ENCODE measurements around the gene RAB5IF. TPM values are rescaled to one million over a fixed set of nuclear protein-coding genes. Genes with fewer than 3 reads are reported as not detected.

The RAB5IF gene
- 15.9 and 18.4 TPM in 2 replicates for total RNA-seq (2013; cell fraction: nucleolus; rRNA removed)
- total RNA-seq (2014; rRNA removed) (85.3 and 94.7 TPM in 2 replicates), total RNA-seq (2014; rRNA removed; fragmentation: Illumina TruSeq; extraction: Trizol) (79.8 and 82.5 TPM in 2 replicates), total RNA-seq (2021) (94.4 and 98.8 TPM in 2 replicates), polyA plus RNA-seq (2011; rRNA removed) (140 and 147 TPM in 2 replicates), polyA plus RNA-seq (2014; fragmentation: Illumina TruSeq; extraction: Trizol) (83.1 and 88.7 TPM in 2 replicates), polyA plus RNA-seq (2014; fragmentation: Nextera tagmentation; extraction: Ambion mirVana) (10 to 100 TPM; 19.4 to 62.9 TPM), polyA plus RNA-seq (2014; rRNA removed) (114 and 119 TPM in 2 replicates), polyA plus RNA-seq (2016; fragmentation: Nextera tagmentation; extraction: Ambion mirVana) (100 to 1,000 TPM; 243 to 246 TPM), polyA minus RNA-seq (2011; rRNA and poly(A)+ RNA removed) (41.8 and 45.5 TPM in 2 replicates), Bru-seq, nascent RNA (percentile 82 among the genes with signal in this experiment), BruChase-seq, experiment 1, labeled RNA remaining after a 6-hour chase (percentile 97 among the genes with signal in this experiment), BruChase-seq, experiment 2, labeled RNA remaining after a 2-hour chase (percentile 96 among the genes with signal in this experiment)
- 94.3 TPM for polyA plus RNA-seq (2011; ENCODE audit: low read depth)
- polyA plus RNA-seq (2011; cell fraction: cytosol; rRNA removed): 117 and 123 TPM in 2 replicates
- 63.1 and 68.7 TPM in 2 replicates for polyA plus RNA-seq (2011; cell fraction: nucleus; rRNA removed)
- 53.8 and 69.0 TPM in 2 replicates for polyA plus RNA-seq (2012)
- polyA minus RNA-seq (2011; cell fraction: cytosol; rRNA and poly(A)+ RNA removed): 20.6 and 25.0 TPM in 2 replicates
- 10.2 and 15.5 TPM in 2 replicates for polyA minus RNA-seq (2011; cell fraction: nucleus; rRNA and poly(A)+ RNA removed)
- long read RNA-seq, experiment 1, transcript RAB5IF-202 (4 exons, 1,114 nt): major isoform, 101 of 120 reads
- long read RNA-seq, experiment 1, transcript RAB5IF-204 (5 exons, 1,170 nt): minor isoform, 5 of 120 reads
- long read RNA-seq, experiment 1, partial matches to known transcripts: 1 of 120 reads
- long read RNA-seq, experiment 1, other reads (novel, unspliced or antisense): 9 of 120 reads
- long read RNA-seq, experiment 2, partial matches to known transcripts: 0 of 9 reads
- long read RNA-seq, experiment 2, other reads (novel, unspliced or antisense): 5 of 9 reads

GRCh38 chr20:36605399-36606157 is at the start of gene RAB5IF:
Gene RAB5IF, plus strand, starts transcription at chr20:36605779. Its CDS starts 173 bp downstream, at chr20:36605952.
- in situ Hi-C loops (cut with MboI) (no loop called here), intact Hi-C loops (cut with micrococcal nuclease; ENCODE audit: unreplicated experiment) (loop anchor here (1.0 to 10.0 kb wide), 3 partner anchors 32 to 259 kb away; partner anchors contain the start of gene TGIF2)
- H3K27me3 ChIP-seq (replicated peaks in 1 of 2; ENCODE audit: control insufficient read depth in 2 of 2, insufficient read depth in 2 of 2, low read length in 1 of 2): no peaks in the 10 kb centered on the region
- peak within 1 kb of the TSS; percentile 98 for H3K9ac ChIP-seq (ENCODE audit: control insufficient read depth, insufficient read depth, low read length)
- H4K20me1 ChIP-seq (ENCODE audit: control insufficient read depth, insufficient read depth): no peaks in the 10 kb centered on the region
- DNase-seq (ENCODE audit: low read depth, low spot score): peak; percentile 99
- ChIA-PET SMC1A (ENCODE audit: uncharacterized antibody, unreplicated experiment) (interaction anchor here (0.8 to 8.6 kb wide), 14 partner anchors 10 to 277 kb away, joined by 3 to 87 read pairs (median 6); partner anchors contain the start of gene TGIF2), RAD21 (ENCODE audit: unreplicated experiment) (interaction anchor here (0.7 to 4.0 kb wide), 19 partner anchors 8 to 453 kb away, joined by 3 to 92 read pairs (median 3); partner anchors contain the start of genes NDRG3 and TGIF2), POLR2A (interaction anchor here (0.6 to 4.1 kb wide), 13 partner anchors 10 to 270 kb away, joined by 3 to 87 read pairs (median 9); partner anchors contain the start of gene TGIF2), CTCF (interaction anchor here (0.8 to 9.4 kb wide), 24 partner anchors 11 to 866 kb away, joined by 3 to 94 read pairs (median 4); partner anchors contain the start of genes DSN1 and TGIF2)
- H3K79me2 ChIP-seq (ENCODE audit: control insufficient read depth, insufficient read depth, low read length): peaks cover 35% of the 10 kb centered on the region
- peak; percentile 97 for FAIRE-seq
- H3K27ac ChIP-seq (ENCODE audit: control insufficient read depth, insufficient read depth): peak within 1 kb of the TSS; percentile 97
- H2AFZ ChIP-seq (ENCODE audit: control insufficient read depth, low read depth, low read length): peak within 1 kb of the TSS; percentile 83
- BruUV-seq (replicated peaks): no TSS peak
- H3K36me3 ChIP-seq (ENCODE audit: control insufficient read depth in 2 of 2, insufficient read depth in 2 of 2, low read length in 1 of 2): peaks cover 9% of the 10 kb centered on the region in 2 experiments
- under 1% methylated on average over 90 of the region's 90 CpGs for WGBS (ENCODE audit: insufficient coverage, insufficient replicate concordance, low lambda C conversion rate, missing lambda C conversion rate)
- peak within 1 kb of the TSS; percentile 98 for H3K4me3 ChIP-seq
- H3K4me2 ChIP-seq (ENCODE audit: control insufficient read depth, insufficient read depth): peak within 1 kb of the TSS; percentile 77
- H3K9me3 ChIP-seq (replicated peaks; ENCODE audit: control insufficient read depth, insufficient read depth, low read length): no peaks in the 10 kb centered on the region
- H3K4me1 ChIP-seq (ENCODE audit: control insufficient read depth, insufficient read depth, low read length): peaks cover 20% of the 10 kb centered on the region
- ATAC-seq: peak; percentile 92
- TF ChIP-seq FOS (IDR thresholded peaks at IDR 0.05; ENCODE audit: borderline replicate concordance, extremely low read depth, insufficient read length) (no peak), SKIL (IDR thresholded peaks at IDR 0.05; ENCODE audit: low read depth, poor library complexity, severe bottlenecking) (no peak), KDM1A (IDR thresholded peaks at IDR 0.05; ENCODE audit: borderline replicate concordance) (no peak), KAT2A (conservative IDR thresholded peaks at IDR 0.05; ENCODE audit: control insufficient read depth, low read depth, low read length) (no peak), RELB (IDR thresholded peaks at IDR 0.05; ENCODE audit: low read depth) (peak; percentile 98), CTCF (IDR thresholded peaks at IDR 0.05 in 2 of 3, conservative IDR thresholded peaks at IDR 0.05 in 1 of 3; ENCODE audit: control insufficient read depth in 2 of 3, extremely low read depth in 1 of 3, insufficient read depth in 1 of 3, low read depth in 3 of 3, low read length in 3 of 3) (peak; percentile 94 to 99 (median 96); a peak in 5 of 6 replicates)

All from GM12878 (cell line).